GM10266 (cell line): Measurements from ENCODE around the gene MYOCD.

ENCODE experiments used
- DNase-seq: peaks from one replicate; pipeline ENCODE4 v3.0.0; 2012; ENCODE audit errors: extremely low spot score
- TF ChIP-seq, protein P1 (sequence below): IDR thresholded peaks from 2 replicates; pipeline ENCODE4 v1.5.1; 2012; ENCODE audit warnings: mild to moderate bottlenecking, low read depth; ENCODE audit not compliant: control insufficient read depth, insufficient read depth; ENCODE audit errors: missing control alignments

Gene MYOCD

DNA sequence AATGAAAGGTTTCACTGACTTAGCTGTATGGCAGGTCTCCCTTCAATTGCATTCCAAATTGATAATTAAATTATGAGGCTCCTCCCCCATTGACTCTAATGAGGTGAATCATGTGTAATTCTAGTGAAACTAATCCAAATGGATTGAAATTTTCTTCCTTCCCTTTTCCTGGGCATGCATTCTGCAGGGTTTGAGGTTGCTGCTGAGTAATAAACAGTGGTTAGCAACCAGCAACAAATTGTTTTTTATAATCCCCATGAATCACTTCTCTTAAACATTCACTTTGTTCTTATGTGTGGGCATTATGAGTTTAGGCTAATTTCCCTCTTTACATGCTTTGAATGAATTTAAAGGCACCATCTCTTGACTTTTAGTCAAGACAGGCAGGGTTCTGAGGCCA is 43.4 kb downstream of the MYOCD start:
- no peak for DNase-seq
- TF ChIP-seq, protein P1, sequence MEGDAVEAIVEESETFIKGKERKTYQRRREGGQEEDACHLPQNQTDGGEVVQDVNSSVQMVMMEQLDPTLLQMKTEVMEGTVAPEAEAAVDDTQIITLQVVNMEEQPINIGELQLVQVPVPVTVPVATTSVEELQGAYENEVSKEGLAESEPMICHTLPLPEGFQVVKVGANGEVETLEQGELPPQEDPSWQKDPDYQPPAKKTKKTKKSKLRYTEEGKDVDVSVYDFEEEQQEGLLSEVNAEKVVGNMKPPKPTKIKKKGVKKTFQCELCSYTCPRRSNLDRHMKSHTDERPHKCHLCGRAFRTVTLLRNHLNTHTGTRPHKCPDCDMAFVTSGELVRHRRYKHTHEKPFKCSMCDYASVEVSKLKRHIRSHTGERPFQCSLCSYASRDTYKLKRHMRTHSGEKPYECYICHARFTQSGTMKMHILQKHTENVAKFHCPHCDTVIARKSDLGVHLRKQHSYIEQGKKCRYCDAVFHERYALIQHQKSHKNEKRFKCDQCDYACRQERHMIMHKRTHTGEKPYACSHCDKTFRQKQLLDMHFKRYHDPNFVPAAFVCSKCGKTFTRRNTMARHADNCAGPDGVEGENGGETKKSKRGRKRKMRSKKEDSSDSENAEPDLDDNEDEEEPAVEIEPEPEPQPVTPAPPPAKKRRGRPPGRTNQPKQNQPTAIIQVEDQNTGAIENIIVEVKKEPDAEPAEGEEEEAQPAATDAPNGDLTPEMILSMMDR: no peak

DNA sequence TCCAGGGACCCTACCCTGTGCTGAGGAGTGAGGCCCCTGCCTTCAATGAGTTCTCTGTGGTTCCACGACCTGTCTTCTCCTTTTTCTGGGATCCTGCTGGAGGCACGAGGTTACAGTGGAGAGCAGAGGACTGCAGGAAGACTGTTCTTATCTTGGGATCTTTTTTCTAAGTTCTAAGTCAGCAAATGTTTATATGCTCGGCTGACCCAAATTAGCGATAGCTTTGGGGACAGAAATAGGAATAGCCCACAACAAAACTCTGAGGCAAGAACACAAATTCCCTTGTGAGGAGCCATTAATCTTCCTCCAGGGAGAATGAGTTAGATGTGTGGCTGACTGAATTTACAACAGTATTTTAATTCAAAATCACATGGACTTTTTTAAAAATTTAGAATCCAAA is 46.7 kb downstream of the MYOCD start:
- no peak for DNase-seq
- TF ChIP-seq, protein P1: no peak

DNA sequence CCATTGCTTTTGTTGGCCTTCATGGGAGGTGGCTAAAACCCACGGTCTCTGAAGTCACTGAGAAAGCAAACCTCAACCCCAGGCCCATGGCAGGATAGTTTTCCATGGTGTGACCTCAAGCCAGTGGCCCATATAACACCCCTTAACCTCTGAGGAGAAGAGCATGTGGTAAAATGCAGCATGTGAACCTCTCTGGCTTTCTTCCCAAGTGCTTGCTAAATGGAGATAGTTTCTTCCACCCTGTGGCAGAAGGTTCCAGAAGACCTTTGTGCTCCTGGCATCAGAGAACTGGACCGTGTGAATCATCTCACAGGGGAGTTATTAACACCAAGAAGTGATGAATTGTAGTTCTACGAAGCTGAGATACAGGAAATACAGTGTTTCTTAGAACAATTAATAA is 47.3 kb downstream of the MYOCD start:
- TF ChIP-seq, protein P1: no peak

DNA sequence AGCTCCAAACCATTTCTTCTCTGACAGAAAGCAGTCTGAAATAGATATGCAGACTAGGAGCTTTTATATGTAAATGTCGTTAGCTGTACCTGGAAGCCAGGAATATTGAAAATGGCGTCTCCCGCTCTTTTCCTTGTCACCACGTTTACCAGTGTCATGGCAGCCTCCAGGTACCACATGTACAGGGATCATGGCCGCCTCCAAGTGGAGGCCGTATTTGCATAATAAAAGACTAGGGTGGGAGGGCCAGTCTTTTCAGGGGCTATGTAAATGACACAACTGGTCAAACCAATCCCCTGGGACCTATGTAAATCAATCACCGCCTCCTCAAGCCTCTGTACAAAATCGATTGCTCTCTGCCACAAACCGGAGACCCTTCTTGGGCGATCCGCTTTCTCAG is 54.3 kb downstream of the MYOCD start:
- TF ChIP-seq, protein P1: no peak
- no peak for DNase-seq

More for the DNA sequence above, 47.3 kb downstream of the MYOCD start:
- DNase-seq: no peak

DNA sequence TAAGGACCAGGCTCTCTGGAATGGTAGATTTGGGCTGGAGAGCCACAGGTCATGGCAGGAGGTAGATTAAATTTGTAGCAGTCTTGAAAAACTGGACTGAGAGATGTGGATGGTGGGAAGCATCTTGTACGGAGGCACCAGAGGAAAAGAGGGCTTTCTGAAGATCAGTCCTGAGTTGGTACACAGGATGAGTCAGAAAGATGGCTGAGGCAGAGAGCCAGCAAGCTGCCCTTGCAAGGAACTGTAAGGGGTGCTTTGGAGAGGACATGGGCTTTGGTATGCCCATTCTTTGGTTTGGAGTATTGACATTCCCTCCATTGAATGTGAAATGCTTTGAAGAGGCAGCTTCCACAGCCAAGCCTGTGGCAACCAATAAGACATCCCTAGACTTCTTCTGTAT is 55.9 kb downstream of the MYOCD start:
- DNase-seq: no peak

DNA sequence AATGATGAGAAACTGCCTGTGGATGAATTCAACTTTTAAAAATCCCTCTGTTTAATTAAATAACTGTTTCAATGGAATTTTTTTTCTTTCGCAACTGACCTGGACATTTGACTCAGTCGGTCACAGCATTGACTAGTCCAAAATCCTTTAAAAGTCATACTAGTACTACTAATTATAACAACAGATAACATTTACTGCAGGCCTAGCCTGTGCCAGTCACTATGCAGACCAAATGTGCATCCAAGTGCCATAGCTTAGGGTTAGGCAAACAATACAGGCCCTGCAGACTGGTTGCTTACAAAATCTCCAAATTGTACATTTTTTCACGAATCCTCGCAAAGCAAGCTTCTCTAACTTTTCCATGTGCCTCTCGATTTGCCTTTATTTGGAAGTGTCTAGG is 56.6 kb downstream of the MYOCD start:
- TF ChIP-seq, protein P1: no peak
- no peak for DNase-seq

More for the DNA sequence above, 55.9 kb downstream of the MYOCD start:
- TF ChIP-seq, protein P1: no peak

DNA sequence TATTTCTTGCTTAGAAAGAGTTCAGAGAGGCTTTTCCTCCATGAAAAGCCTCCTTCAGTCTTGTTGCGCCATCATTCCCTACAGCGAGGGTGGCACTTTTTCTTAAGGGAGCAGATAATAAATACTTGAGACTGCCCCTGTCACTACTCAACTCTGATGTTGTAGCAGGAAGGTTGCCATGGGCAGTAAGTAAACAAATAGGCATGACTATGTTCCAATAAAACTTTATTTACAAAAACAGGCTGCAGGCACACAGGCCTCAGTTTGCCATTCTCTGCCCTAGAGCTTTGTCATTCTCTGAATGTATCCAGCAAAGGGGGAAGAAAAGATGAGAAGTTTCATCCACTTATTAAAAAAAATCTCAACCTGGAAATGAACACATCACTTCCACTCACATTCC is 60.4 kb downstream of the MYOCD start:
- DNase-seq: no peak
- TF ChIP-seq, protein P1: no peak
